Upper lobe of right lung (tissue), 1 donor: ENCODE results near the gene SLC46A2. TPM values are rescaled to one million over a fixed set of nuclear protein-coding genes. Genes with fewer than 3 reads are reported as not detected.

Experiments used
- ATAC-seq: fragments of 200-7000 bp; cut with Tn5 transposase; one replicate; pipeline ENCODE4 v1.9.1; 2020; ENCODE audit warnings: mild to moderate bottlenecking, moderate library complexity
- DNase-seq: peaks from one replicate; pipeline ENCODE4 v3.0.0-alpha.2; 2020
- H3K27ac ChIP-seq: fragments of 200-600 bp; one replicate; pipeline ENCODE4 v1.8.0; 2022
- H3K27me3 ChIP-seq: fragments of 200-600 bp; one replicate; pipeline ENCODE4 v1.8.0; 2022; ENCODE audit warnings: mild to moderate bottlenecking
- H3K36me3 ChIP-seq: fragments of 200-600 bp; one replicate; pipeline ENCODE4 v1.8.0; 2022
- H3K4me1 ChIP-seq: fragments of 200-600 bp; one replicate; pipeline ENCODE4 v1.8.0; 2022
- H3K4me3 ChIP-seq: fragments of 200-600 bp; one replicate; pipeline ENCODE4 v1.8.0; 2022; ENCODE audit warnings: mild to moderate bottlenecking
- H3K9me3 ChIP-seq: fragments of 200-600 bp; one replicate; pipeline ENCODE4 v1.8.0; 2022
- CTCF ChIP-seq: fragments of 200-600 bp; IDR thresholded peaks from one replicate; pipeline ENCODE4 v1.8.0; 2022; ENCODE audit warnings: antibody characterized with exemption
- intact Hi-C: fragments of 100-400 bp; cut with DNase I; formaldehyde crosslinking; loops from one replicate; pipeline ENCODE4 v1.11.0; 2022
- total RNA-seq: library from RNA; stranded (reverse); fragmentation: NEBNext Ultra II Directional; extraction: Animal tissue kit (Norgen Biotek cat#: 25700); gene quantifications from one replicate; pipeline ENCODE4 v1.2.1, GENCODE V29; 2021
- donor health status: DM: no; HTN: yes; CAD: no; lungs with severe emphysema.

The SLC46A2 gene
- total RNA-seq, 1 donor from 2014 or later, result 17.0 TPM

- H3K4me1 ChIP-seq, result no peaks in the 10 kb centered on the region
- no peaks in the 10 kb centered on the region for H3K9me3 ChIP-seq
- TF ChIP-seq CTCF, result no peak
- H3K27me3 ChIP-seq, result no peaks in the 10 kb centered on the region
- DNase-seq (no peak), ATAC-seq (no peak)
- no peak overlapping the region for H3K27ac ChIP-seq
- H3K36me3 ChIP-seq, result no peaks in the 10 kb centered on the region
- intact Hi-C loops, result no loop called here
- no peak overlapping the region for H3K4me3 ChIP-seq
These were observed 27.3 kb upstream of the SLC46A2 start for GRCh38 chr9:112917987-112918362.

GRCh38 chr9:112917047-112917986 is 26.6 kb upstream of the SLC46A2 start:
- Histone ChIP-seq H3K36me3 (no peaks in the 10 kb centered on the region), H3K27me3 (no peaks in the 10 kb centered on the region), H3K4me1 (no peaks in the 10 kb centered on the region), H3K4me3 (no peak overlapping the region), H3K27ac (no peak overlapping the region), H3K9me3 (no peaks in the 10 kb centered on the region)
- intact Hi-C loops, result no loop called here
- TF ChIP-seq CTCF, result no peak
- ATAC-seq, result no peak
- DNase-seq, result no peak

GRCh38 chr9:112914524-112914923 is 23.8 kb upstream of the SLC46A2 start:
- DNase-seq (no peak), ATAC-seq (no peak)
- Histone ChIP-seq H3K36me3 (no peaks in the 10 kb centered on the region), H3K4me1 (no peaks in the 10 kb centered on the region), H3K9me3 (no peaks in the 10 kb centered on the region), H3K27me3 (no peaks in the 10 kb centered on the region), H3K4me3 (no peak overlapping the region), H3K27ac (no peak overlapping the region)
- TF ChIP-seq CTCF, result no peak
- intact Hi-C loops, result no loop called here

- no peaks in the 10 kb centered on the region for H3K27me3 ChIP-seq
- no peak overlapping the region for H3K27ac ChIP-seq
- H3K9me3 ChIP-seq, result no peaks in the 10 kb centered on the region
- ATAC-seq, result no peak
- no peaks in the 10 kb centered on the region for H3K4me1 ChIP-seq
- TF ChIP-seq CTCF, result no peak
- intact Hi-C loops, result no loop called here
- H3K4me3 ChIP-seq, result no peak overlapping the region
- no peak for DNase-seq
- no peaks in the 10 kb centered on the region for H3K36me3 ChIP-seq
These were observed 22.6 kb upstream of the SLC46A2 start for GRCh38 chr9:112913326-112913725.

GRCh38 chr9:112912636-112913035 is 22.0 kb upstream of the SLC46A2 start:
- ATAC-seq (peak; percentile 36), DNase-seq (no peak)
- no peak for TF ChIP-seq CTCF
- intact Hi-C loops, result no loop called here
- Histone ChIP-seq H3K27ac (no peak overlapping the region), H3K36me3 (no peaks in the 10 kb centered on the region), H3K4me3 (no peak overlapping the region), H3K27me3 (no peaks in the 10 kb centered on the region), H3K9me3 (no peaks in the 10 kb centered on the region), H3K4me1 (no peaks in the 10 kb centered on the region)
